Endothelial cell of umbilical vein (primary cell): ENCODE data around the gene RASL10A. TPM values are rescaled to one million over a fixed set of nuclear protein-coding genes. Genes with fewer than 3 reads are reported as not detected.

ENCODE experiments used
- BruUV-seq: library from RNA; stranded (reverse); fragments of 400-500 nt; replicated peaks from 2 replicates; lab custom pipeline; 2021; lab: Mats Ljungman, UMichigan
- CTCF ChIA-PET: fragments of 300-600, 350-600 bp; sonication (Branson Sonifier 250); formaldehyde crosslinking; loops from one replicate; lab custom pipeline; 2021; ENCODE audit warnings: antibody characterized with exemption, inconsistent platforms; lab: Charles Lee
- POLR2A ChIA-PET: fragments of 300-600, 350-600 bp; sonication (Branson Sonifier 250); formaldehyde crosslinking; loops from one replicate; lab custom pipeline; 2021; ENCODE audit warnings: antibody characterized with exemption, inconsistent platforms; lab: Charles Lee
- DNase-seq: peaks from one replicate; pipeline ENCODE4 v3.0.0-alpha.2; 2011; ENCODE audit warnings: low read depth, low spot score
- FAIRE-seq: peaks from 2 replicates; lab custom pipeline; 2011; peaks lifted over from hg19 to GRCh38; lab: Jason Lieb, UNC
- H2AFZ ChIP-seq: 2 replicates; pipeline ENCODE4 v1.6.0; 2012; ENCODE audit warnings: low read depth, low read length, control low read depth, inconsistent platforms
- H3K27ac ChIP-seq: 2 replicates; pipeline ENCODE4 v1.5.1; 2011; ENCODE audit warnings: low read depth, mild to moderate bottlenecking, control low read depth, low read length, moderate library complexity; ENCODE audit not compliant: insufficient read depth
- H3K27me3 ChIP-seq, 2 experiments: 2 replicates each; pipeline versions ENCODE4 v1.6.0 to v1.6.1; 2011; ENCODE audit warnings: low read length in 2 of 2, mixed read lengths in 1 of 2; ENCODE audit not compliant: control insufficient read depth in 2 of 2, insufficient read depth in 2 of 2
- H3K36me3 ChIP-seq, 2 experiments: 2 replicates in 1 of 2; 3 replicates in 1 of 2; pipeline ENCODE4 v1.5.1; 2011; ENCODE audit warnings: low read length in 2 of 2, mild to moderate bottlenecking in 1 of 2, moderate library complexity in 1 of 2; ENCODE audit not compliant: control insufficient read depth in 2 of 2, insufficient read depth in 2 of 2; ENCODE audit errors: extremely low read depth in 1 of 2
- H3K4me1 ChIP-seq: 3 replicates; pipeline ENCODE4 v1.5.1; 2011; ENCODE audit warnings: mild to moderate bottlenecking, low read length; ENCODE audit not compliant: control insufficient read depth, insufficient read depth; ENCODE audit errors: extremely low read depth
- H3K4me2 ChIP-seq: 2 replicates; pipeline ENCODE4 v1.6.1; 2011; ENCODE audit warnings: low read length, control low read depth, mixed read lengths; ENCODE audit not compliant: insufficient read depth
- H3K4me3 ChIP-seq, 3 experiments: fragments of 200-600 bp in 1 of 3; sonication (generic), shearing (Covaris generic) in 1 of 3; replicated peaks in 1 of 3; 2 replicates each; pipeline ENCODE4 v1.5.1; 2011 to 2016; ENCODE audit warnings: control low read depth in 3 of 3, low read length in 3 of 3, mild to moderate bottlenecking in 2 of 3, inconsistent platforms in 1 of 3, low read depth in 1 of 3, moderate library complexity in 1 of 3; ENCODE audit not compliant: insufficient read depth in 1 of 3
- H3K79me2 ChIP-seq: 2 replicates; pipeline ENCODE4 v1.6.0; 2012; ENCODE audit warnings: low read length, inconsistent platforms; ENCODE audit not compliant: control insufficient read depth, insufficient read depth
- H3K9ac ChIP-seq: replicated peaks from 2 replicates; pipeline ENCODE3; 2011; ENCODE audit warnings: low read length, control low read depth; ENCODE audit not compliant: insufficient read depth; ENCODE audit errors: extremely low read depth
- H3K9me1 ChIP-seq: replicated peaks from 3 replicates; pipeline ENCODE4 v1.6.0; 2011; ENCODE audit warnings: mild to moderate bottlenecking, low read length; ENCODE audit not compliant: control insufficient read depth, insufficient read depth; ENCODE audit errors: extremely low read depth
- H3K9me3 ChIP-seq: replicated peaks from 2 replicates; pipeline ENCODE4 v1.5.1; 2012; ENCODE audit warnings: low read length, inconsistent platforms; ENCODE audit not compliant: control insufficient read depth, insufficient read depth
- H4K20me1 ChIP-seq: replicated peaks from 2 replicates; pipeline ENCODE3; 2011; ENCODE audit warnings: mild to moderate bottlenecking, low read length; ENCODE audit not compliant: control insufficient read depth, insufficient read depth; ENCODE audit errors: extremely low read depth
- CTCF ChIP-seq, 2 donors: IDR thresholded peaks; 1 replicate in 1 of 2; 2 replicates in 1 of 2; pipeline ENCODE4 v1.5.1; 2011; ENCODE audit warnings: low read length in 2 of 2, mild to moderate bottlenecking in 2 of 2, moderate library complexity in 2 of 2, control low read depth in 1 of 2, inconsistent platforms in 1 of 2, low read depth in 1 of 2; ENCODE audit not compliant: insufficient read depth in 1 of 2; ENCODE audit errors: extremely low read depth in 1 of 2
- EZH2 ChIP-seq: IDR thresholded peaks from 2 replicates; pipeline ENCODE4 v1.6.1; 2012; ENCODE audit warnings: borderline replicate concordance, low read depth, mild to moderate bottlenecking, moderate library complexity, low read length, inconsistent platforms; ENCODE audit not compliant: severe bottlenecking
- FOS ChIP-seq: IDR thresholded peaks from 2 replicates; pipeline ENCODE4 v1.6.1; 2011; ENCODE audit warnings: mild to moderate bottlenecking, low read length, moderate library complexity, borderline replicate concordance; ENCODE audit not compliant: insufficient read depth
- GATA2 ChIP-seq: IDR thresholded peaks from 2 replicates; pipeline ENCODE4 v1.7.0; 2011; ENCODE audit warnings: low read depth, mild to moderate bottlenecking, moderate library complexity, mixed read lengths, low read length; ENCODE audit not compliant: insufficient read length, insufficient read depth
- JUN ChIP-seq: IDR thresholded peaks from 2 replicates; pipeline ENCODE4 v1.6.1; 2011; ENCODE audit warnings: borderline replicate concordance, low read depth; ENCODE audit not compliant: insufficient read length, insufficient read depth
- MAX ChIP-seq: IDR thresholded peaks from 2 replicates; pipeline ENCODE4 v1.6.1; 2011; ENCODE audit not compliant: insufficient read depth, insufficient read length
- MYC ChIP-seq: IDR thresholded peaks from one replicate; pipeline ENCODE4 v1.6.1; 2011; ENCODE audit warnings: mild to moderate bottlenecking, low read depth, low read length
- POLR2A ChIP-seq: IDR thresholded peaks from 2 replicates; pipeline ENCODE4 v1.6.1; 2012; ENCODE audit warnings: low read depth, mild to moderate bottlenecking, control low read depth, low read length
- POLR2AphosphoS5 ChIP-seq: IDR thresholded peaks from 2 replicates; pipeline ENCODE4 v1.6.1; 2012; ENCODE audit warnings: low read depth, mild to moderate bottlenecking, control low read depth, low read length, moderate library complexity; ENCODE audit not compliant: insufficient read depth
- dilution Hi-C: fragments of 300-500 bp; cut with MboI; formaldehyde crosslinking; loops from one replicate; pipeline ENCODE4 v1.15.0; 2019; ENCODE audit warnings: low sequenced_read_pairs; ENCODE audit not compliant: extremely low pct_ligation_motif_present
- intact Hi-C: fragments of 100-400 bp; cut with micrococcal nuclease; formaldehyde crosslinking; loops from one replicate; pipeline ENCODE4 v1.10.0; 2022
- polyA plus RNA-seq, 4 experiments: library from polyadenylated mRNA; depleted of rRNA in 3 of 4; stranded (reverse) in 3 of 4; unstranded in 1 of 4; fragments of >200 nt; gene quantifications; 2 replicates each; pipeline versions ENCODE4 v1.2.1 to v1.2.3, GENCODE V29; 2011 to 2012; ENCODE audit warnings: missing spikeins in 1 of 4
- total RNA-seq: library from RNA; stranded (reverse); gene quantifications from 2 replicates; pipeline ENCODE4 v1.2.3, GENCODE V29; 2021

Gene RASL10A
- total and polyA plus RNA-seq, 2 donors (not counting 3 experiments of a cell fraction or from before 2014, with no cell fraction given): 1.1 to 1.9 TPM

DNA sequence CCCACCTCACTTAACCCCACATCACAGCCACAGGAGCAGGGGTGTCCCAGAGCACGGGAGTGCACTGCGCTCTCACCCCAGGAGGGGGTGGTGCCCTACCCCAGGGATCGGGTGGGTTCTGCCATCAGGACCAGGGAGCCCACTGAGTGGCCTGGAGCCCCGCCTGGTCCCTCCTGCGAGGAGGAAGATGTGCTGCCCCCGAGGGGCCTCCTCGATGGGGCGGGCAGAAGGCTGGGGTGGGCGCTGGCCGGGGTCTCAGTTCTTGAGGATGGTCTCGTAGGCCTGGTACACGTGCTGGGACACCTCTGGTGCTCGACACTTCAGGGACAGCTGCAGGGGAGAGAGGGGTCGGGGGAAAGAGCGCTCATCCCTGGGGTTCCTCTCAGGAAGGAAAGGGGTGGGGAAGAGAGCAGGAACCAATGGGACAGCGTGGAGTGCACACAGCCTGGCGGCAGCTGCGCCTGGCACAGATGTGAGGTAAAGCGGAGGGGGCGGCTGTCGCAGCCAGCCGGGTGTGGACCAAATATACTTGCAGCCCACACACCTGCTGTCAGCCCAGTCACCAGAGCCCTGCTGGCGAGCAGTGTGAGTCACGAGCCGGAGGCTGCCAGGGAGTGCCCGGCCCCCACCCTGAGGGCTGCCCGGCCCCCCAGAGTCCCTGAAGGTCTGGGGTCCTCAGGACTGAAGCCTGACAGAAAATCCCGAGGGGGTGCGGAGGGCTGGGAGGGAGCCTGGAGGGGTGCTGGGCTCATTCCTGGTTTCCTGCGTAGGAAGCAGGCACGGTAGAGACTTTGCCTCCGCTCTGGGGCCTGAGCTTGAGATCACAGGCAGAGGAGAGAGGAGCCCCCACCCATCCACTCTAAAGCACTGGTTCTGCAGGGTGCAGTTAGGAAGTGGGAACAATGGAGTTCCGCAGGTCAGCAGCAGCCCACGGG is 13.3 kb upstream of the RASL10A start:
- POLR2A ChIA-PET: no interaction called here
- H3K9me3 ChIP-seq: no peaks in the 10 kb centered on the region
- no peak overlapping the region for H3K4me2 ChIP-seq
- no peak overlapping the region for H3K27ac ChIP-seq
- FAIRE-seq (no peak), DNase-seq (no peak)
- CTCF ChIA-PET: no interaction called here
- intact Hi-C loops: no loop called here
- no peaks in the 10 kb centered on the region for H4K20me1 ChIP-seq
- H3K4me3 ChIP-seq: no peak overlapping the region
- no peak overlapping the region for H2AFZ ChIP-seq
- no peaks in the 10 kb centered on the region for H3K79me2 ChIP-seq
- no peaks in the 10 kb centered on the region for H3K27me3 ChIP-seq
- H3K36me3 ChIP-seq: peaks cover 4 to 41% of the 10 kb centered on the region in 2 experiments
- no TSS peak for BruUV-seq
- H3K9me1 ChIP-seq: no peaks in the 10 kb centered on the region
- H3K9ac ChIP-seq: no peak overlapping the region
- dilution Hi-C loops: no loop called here
- H3K4me1 ChIP-seq: peaks cover 10% of the 10 kb centered on the region
- TF ChIP-seq GATA2 (no peak), EZH2 (no peak), POLR2A (no peak), POLR2AphosphoS5 (no peak), JUN (no peak), FOS (no peak), MYC (no peak), CTCF (IDR thresholded peaks at IDR 0.05; ENCODE audit: extremely low read depth in 1 of 2, insufficient read depth in 1 of 2, low read depth in 1 of 2, low read length in 2 of 2) (no peak), MAX (no peak)
